SK-MEL-5 (cell line): ENCODE results near the gene MYH1. TPM values are rescaled to one million over a fixed set of nuclear protein-coding genes. Genes with fewer than 3 reads are reported as not detected.

ENCODE experiments used
- DNase-seq: peaks from one replicate; pipeline ENCODE4 v3.0.0-alpha.2; 2016; ENCODE audit warnings: low read depth, low spot score
- in situ Hi-C: cut with HindIII; loops from 2 replicates; pipeline ENCODE4 v1.10.0; 2016; ENCODE audit warnings: low sequenced_read_pairs, high pct_unique_total_duplicates, low pct_unique_long_range_greater_than_20kb
- total RNA-seq: library from RNA; depleted of rRNA; stranded (reverse); fragments of >200 nt; shearing (Covaris generic); gene quantifications from 2 replicates; pipeline ENCODE4 v1.2.3, GENCODE V29; 2014; rRNA removed

Gene MYH1
- total RNA-seq, 1 experiment from 2014 or later, result not detected

DNA sequence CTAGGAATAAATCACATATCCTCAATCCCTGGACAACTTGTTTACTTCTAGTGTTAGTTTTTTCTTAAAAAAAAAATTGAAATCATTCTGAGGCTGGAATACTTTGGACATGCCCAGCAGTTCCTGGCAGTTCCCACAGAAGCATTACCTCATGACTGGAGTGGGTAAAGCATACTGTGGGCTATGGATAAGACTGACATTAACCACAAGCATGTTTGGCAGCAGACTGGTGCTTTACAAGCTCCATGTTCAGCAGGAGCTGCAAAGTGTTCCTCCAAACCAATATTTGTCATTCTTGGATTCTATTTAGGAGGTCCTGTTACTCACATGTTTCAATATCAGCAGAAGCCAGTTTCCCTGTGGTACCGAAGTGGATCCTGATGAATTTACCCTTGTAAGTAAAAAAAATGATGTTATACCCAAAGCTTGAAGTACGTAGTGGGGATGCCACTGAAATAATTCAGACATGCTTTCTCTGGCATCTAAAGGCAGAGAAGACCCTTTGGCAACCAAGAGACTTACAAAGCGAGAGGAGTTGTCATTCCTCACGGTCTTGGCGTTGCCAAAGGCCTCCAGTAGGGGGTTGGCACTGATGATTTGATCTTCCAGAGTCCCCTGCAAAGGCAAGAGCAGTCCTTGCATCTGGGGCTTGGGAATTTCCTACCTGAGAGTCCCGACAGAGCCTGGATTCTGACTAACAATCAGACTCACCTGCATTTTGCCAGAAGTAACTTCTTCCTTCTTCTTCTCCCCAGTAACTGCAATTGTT is 4.9 kb downstream of the MYH1 start:
- in situ Hi-C loops, result no loop called here
- no peak for DNase-seq

DNA sequence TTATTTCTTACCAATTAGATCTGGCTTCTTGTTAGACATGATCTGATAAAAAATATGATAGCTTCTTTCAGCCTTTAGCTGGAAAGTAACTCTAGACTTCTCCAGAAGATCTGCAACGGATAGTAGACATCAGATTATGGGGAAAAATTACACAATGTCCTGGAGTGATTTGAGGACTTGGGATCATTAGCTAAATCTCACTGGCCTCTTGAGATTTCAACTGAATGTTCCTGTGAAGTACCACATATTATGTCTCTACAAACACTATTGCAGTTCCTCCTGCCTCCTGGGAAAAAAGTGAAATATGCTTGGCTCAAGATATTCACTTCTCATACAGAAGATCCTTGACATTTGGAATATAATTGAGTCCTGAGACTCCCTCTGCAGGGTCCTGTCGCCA is 5.5 kb downstream of the MYH1 start:
- in situ Hi-C loops, result no loop called here
- DNase-seq, result no peak

DNA sequence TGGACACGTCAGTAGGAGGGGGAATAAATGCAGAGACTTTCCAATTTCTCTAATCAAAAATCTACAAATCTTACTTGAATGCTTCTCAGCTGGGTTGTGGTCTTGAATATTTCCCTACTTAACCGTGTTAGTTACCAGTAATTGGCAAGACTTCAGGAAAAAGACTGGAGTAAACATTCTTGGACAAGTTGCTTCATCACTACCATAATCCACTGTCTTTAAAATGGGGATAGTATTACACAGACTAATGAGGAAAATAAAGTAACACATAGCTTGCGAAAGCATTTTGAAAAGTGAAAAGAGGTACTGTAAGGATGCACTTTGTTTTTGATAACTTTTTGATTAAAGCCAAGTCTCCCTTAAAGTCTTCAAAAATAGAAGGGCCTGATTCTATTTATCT is 18.4 kb downstream of the MYH1 start:
- no peak for DNase-seq

DNA sequence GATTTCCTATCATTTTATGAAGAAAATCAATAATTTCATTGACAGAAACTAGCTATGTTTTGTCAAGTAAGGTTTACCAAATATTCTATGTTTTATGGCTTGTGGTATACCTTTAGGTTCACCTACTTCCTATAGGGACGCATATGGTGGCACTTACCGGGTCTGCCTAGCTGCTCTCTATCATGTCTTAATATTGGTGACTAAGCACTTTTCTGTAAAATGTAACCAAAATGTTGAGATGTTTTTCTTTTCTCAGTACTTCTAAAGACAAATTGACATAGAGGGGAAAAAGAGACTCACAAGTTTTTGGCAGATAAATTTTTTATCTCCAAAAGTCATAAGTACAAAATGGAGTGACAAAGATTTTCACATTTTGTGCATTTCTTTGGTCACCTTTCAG is 26.3 kb downstream of the MYH1 start:
- DNase-seq, result no peak
- in situ Hi-C loops, result no loop called here

More for the DNA sequence above, 18.4 kb downstream of the MYH1 start:
- in situ Hi-C loops, result no loop called here

DNA sequence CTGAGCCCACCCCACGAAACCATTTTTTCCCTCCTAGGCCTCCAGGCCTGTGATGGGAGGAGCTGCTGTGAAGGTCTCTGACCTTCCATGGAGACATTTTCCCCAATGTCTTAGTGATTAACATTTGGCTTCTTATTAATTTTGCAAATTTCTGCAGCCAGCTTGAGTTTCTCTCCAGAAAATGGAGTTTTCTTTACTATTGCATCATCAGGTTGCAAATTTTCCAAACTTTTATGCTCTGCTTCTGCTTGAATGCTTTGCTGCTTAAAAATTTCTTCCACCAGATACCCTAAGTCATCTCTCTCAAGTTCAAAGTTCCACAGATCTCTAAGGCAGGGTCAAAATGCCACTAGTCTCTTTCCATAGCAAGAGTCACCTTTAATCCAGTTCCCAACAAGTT is 36.1 kb downstream of the MYH1 start:
- in situ Hi-C loops, result no loop called here
- no peak for DNase-seq

DNA sequence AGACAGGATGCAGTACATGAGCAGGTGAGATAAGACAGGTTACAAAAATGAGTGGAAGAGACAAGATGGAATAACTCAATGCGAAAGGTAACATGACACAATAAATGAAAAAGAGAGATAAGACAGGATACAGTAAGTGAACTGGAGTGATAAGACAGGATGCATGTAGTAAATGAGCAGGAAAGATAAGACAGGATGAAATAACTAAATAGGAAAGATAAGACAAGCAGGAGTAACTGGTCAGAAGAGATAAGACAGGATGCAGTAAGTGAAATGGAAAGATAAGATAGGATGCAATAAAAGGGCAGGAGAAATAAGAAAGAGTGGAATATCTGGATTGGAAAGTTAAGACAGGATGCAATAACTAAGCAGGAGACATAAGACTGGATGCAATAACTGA is 40.6 kb downstream of the MYH1 start:
- no peak for DNase-seq
- in situ Hi-C loops, result no loop called here

DNA sequence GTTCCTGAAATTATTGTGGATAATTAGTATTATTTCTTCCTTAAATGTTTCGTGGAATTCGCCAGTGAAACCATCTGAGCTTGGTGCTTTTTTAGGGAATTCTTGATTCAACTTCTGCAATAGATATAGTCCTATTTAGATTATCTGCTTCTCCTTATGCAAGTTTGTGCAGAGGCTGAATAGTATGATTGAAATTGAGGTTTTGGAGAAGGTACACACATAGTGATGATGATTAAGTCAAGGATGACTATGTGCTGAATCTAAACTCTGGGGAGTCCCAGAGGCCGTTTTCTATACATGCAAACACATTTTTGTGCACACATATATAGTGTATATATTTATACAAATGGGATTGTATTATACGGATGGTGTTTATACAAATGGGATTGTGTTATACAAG is 43.8 kb downstream of the MYH1 start:
- in situ Hi-C loops, result no loop called here
- no peak for DNase-seq

DNA sequence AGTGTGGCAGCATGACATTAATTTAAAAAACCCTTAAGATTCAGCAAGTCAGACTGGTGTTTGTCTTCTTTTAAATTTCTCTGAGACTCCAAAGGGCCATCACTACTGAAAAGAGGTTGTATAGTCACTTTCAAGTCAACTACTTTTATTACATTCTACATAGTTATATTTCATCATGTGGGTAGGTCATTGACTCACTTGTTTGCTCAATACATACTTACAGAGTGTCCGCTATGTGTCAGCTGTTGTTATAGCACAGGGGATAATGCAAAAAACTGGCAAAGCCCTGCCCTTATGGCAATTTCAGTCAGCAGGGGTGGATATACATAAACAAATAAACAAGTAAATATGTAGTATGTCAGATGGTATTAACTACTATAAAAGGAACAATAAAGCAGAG is 46.5 kb downstream of the MYH1 start:
- no peak for DNase-seq
- in situ Hi-C loops, result no loop called here

DNA sequence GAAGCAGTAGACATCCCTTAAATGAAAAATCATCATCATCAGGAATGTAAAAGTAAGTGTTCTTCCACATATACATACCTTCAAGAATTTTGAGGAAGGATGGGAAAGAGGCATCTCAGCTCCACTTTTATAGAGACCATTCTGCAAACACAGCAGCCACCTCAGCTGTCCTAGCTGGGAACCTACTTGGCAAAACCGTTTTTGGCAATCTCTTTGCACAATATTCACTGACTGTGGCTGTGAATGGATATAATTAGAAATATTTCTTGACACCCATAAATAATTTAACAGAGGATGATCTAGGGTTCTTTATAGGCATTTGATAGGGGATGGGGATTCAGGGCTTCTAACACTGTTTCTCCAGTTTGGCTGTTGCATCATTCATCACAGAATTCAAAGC is 48.9 kb downstream of the MYH1 start, which contains the start of gene MYH4:
TSS of gene MYH4 (minus strand) at position 101 of the 400 bp plus-strand sequence. CDS start 2,814 bp downstream, outside the sequence.
- in situ Hi-C loops, result no loop called here
- DNase-seq, result no peak

DNA sequence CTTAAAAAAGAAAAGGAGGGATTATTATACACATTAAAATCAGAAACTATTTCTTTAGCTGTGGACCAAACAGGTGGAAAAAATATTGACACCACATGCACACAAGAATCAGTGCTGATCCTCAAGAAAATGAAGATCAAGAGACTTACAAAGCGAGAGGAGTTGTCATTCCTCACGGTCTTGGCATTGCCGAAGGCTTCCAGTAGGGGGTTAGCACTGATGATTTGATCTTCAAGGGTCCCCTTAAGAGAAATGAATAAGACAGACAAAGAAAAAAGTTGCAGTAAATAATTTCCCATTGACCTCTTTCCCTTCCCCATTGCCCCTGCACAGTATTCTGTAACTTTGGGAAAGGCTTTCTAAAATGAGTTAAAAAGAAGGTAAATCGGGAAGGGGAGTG is 54.9 kb downstream of the MYH1 start:
- no peak for DNase-seq
- in situ Hi-C loops, result no loop called here

DNA sequence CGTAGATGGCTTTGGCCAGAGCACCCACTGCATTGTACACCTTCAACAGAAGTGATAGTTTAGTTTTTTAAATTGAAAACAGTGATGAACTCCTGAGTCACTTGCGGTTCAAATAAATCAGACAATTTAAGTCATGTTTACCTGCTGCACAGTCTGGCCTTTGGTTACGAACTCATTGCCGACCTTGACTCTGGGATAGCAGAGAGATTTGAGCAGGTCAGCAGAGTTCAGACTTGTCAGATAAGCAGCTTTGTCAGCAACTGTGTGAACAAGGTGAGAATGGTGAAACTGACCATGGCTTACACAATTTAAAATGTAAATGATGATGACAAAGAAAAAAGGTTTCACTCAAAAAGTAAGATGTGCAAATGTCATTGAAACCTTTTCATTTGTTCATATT is 58.3 kb downstream of the MYH1 start:
- in situ Hi-C loops, result no loop called here
- no peak for DNase-seq

DNA sequence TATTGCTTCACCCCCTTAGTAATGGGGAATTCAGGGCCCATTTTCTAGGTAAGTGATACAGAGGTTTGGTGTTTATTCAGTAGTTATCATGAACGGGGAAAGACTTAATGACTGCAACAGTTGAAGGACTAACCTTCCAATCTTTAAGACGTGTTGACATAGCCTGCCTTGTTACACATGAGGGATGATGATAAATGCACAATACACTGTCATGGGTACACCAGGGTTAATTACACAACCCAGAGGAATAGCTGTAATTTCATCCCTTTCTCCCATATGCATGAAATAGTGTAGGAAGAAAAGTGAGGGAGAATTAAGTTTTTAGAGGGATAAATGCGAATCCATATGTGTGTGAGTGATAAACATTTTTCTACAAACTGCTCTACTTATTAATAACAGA is 59.6 kb downstream of the MYH1 start:
- in situ Hi-C loops, result no loop called here

DNA sequence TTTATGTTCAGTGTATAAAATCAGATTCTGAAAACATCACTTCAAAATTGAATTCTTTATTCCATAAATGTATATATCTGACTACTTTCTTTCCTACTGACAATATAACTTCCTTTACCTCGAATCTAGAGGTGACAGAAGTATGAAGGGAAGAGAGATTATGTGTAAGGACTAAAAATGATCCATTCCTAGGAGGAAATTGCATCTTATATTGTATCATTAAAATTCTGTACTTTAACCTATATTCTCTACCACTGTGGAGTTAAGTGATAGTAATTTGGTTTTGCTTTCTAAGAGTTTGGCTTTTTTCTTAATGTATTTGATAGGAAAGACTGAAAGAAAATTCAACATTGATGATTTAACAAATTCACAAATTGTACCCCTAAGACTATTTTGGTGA is 60.4 kb downstream of the MYH1 start:
- DNase-seq, result no peak
- in situ Hi-C loops, result no loop called here

More for the DNA sequence above, 59.6 kb downstream of the MYH1 start:
- DNase-seq, result no peak

DNA sequence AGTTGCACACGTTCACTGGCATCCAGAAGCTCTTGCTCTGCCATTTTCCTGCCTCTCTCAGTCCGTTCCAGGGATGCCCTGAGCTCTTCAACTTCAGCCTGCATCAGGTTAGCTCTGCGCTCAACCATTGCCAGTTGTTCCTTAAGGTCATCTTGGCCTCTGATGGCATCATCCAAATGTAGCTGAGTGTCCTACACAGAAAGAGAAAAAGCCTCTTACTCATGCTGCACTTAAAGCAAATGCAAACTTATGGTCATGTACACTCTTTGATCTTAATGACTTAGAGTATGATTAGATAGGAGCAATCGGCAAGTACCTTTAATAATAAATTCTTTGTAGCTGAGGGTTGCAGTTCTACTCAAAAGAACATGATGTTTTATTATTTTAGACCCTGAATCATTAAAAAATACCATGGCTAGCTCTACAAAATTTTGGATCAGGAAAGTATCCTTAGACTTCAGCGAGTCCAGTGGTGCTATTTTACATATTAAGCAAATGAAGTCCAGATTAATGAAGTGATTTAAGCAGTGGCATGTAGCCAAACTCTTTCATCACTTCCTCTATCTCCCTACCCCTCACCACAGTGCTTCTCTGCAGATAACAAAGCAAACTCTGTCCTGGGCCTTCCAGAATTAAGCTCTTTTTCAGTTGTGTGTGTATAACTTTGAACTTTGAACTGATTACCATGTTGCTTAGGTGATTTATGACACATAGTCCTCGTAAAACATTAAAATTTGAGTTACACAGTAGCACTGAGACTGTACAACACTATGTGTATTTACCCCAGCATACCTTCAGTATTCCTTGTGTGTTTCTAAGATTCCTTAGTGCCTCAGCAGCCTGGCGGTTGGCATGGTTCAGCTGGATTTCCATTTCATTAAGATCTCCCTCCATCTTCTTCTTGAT is 71.1 kb downstream of the MYH1 start:
- in situ Hi-C loops, result no loop called here
- DNase-seq, result no peak

Other genes starting within 250 kb of the MYH1 start
- not detected in 2 replicates for gene MYH13, start 145.5 kb downstream of the MYH1 start, total RNA-seq
- not detected in 2 replicates for gene MYH8, start 96.6 kb downstream of the MYH1 start, total RNA-seq
- gene MYH4, start 49.0 kb downstream of the MYH1 start, total RNA-seq, result not detected in 2 replicates
- not detected in 2 replicates for gene MYH2, start 31.1 kb upstream of the MYH1 start, total RNA-seq
- gene MYH3, start 138.8 kb upstream of the MYH1 start, total RNA-seq, result 0.71 and 1.3 TPM in 2 replicates
- gene SCO1, start 179.0 kb upstream of the MYH1 start, total RNA-seq, result 59.4 and 62.4 TPM in 2 replicates
- gene ADPRM, start 179.1 kb upstream of the MYH1 start, total RNA-seq, result 13.4 and 15.1 TPM in 2 replicates
- 10.2 and 12.6 TPM in 2 replicates for gene TMEM220, start 211.5 kb upstream of the MYH1 start, total RNA-seq